HG03108 (cell line): Measurements from ENCODE around the gene ZNF560.

Source experiments
- ATAC-seq: cut with Tn5 transposase; IDR thresholded peaks from one replicate; pipeline ENCODE4 v1.9.1; 2021; ENCODE audit warnings: moderate library complexity; ENCODE audit not compliant: unreplicated experiment

The ZNF560 gene

DNA sequence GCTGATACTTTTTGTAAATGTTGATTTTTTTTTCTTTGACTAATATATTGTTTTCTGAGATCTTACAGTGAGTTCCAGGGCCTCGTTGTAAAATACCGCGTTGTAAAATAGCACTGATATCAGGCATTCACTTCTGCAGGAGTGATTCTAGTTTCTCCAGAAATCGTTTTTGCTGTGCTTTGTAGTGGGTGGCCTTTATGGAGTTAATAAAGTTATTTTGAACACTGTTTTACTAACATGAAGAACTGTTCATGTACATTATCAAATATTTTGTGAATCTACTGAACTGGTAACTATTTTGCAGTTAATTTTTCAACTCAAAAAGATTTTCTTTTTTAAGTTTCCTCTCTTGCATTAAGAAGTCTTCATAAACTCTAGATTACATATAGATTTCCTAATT, 62.1 kb downstream of the ZNF560 start:
- ATAC-seq, result no peak

DNA sequence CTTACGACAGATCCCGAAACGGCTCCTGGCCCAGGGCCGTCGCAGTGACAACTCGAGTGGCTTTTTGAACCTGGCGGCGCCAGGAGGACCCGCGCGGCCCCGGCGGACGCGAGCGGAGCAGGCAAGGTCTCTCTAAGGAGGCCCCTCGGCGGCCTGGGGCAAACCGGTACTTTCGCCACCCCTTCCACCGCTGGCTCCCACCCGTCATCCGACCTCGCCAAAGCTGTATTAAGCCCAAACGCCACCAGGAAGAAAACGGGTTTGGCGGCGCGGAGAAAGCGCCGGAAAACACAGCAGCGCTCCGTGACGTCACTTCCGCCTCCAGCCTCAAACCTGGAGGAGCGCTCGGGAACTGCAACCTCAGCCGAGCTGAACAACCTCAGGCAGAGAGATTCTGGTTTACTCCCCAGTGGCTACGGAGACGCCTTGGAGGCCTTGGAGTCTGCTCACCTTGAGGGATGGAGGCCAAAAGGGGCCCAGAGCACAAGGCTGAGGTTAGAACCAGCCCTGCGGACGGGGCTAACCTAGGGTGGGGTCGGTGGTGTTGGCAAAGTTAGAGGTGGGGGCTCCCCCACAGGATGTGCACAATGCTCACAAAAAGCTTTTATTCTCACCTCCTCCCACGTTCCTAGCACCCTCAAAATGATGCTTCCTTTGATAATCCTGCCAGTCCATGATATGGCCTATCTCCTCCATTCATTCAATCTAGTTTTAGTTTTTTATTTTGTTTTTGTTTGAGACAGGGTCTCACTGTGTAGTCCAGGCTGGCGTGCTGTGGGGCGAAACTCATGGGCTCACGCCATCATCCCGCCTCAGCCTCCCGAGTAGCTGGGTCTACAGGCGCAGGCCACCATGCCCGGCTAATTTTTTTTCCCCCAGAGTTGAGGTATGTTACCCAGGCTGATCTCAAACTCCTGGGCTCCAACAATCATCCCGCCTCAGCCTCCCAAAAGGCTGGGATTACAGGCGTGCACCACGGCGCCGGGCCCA, 62.8 kb downstream of the ZNF560 start, which contains the start of gene ZNF266:
Gene ZNF266 (minus strand): TSS at position 295 of the 990 bp plus-strand sequence. CDS start 15,484 bp downstream, outside the sequence.
- ATAC-seq, result peak; percentile 81

DNA sequence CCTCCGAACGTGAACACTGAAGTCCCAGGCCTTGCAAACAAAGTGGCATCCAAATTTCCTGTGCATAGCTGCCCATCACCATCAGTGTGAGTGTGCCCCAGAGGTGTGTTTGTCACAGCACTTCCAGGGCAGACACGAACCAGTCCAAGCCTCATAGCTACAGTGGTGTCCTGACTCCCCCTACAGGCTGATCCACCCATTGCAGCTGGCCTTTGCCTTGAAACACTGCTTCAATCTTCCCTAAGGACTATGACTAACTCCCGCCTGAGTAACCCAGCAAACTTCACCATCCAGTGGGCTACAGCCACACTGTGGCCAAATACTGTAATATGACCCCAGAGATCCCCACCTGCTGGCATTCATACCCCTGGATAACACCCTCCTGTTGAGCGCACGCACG, 66.9 kb downstream of the ZNF560 start:
- no peak for ATAC-seq

DNA sequence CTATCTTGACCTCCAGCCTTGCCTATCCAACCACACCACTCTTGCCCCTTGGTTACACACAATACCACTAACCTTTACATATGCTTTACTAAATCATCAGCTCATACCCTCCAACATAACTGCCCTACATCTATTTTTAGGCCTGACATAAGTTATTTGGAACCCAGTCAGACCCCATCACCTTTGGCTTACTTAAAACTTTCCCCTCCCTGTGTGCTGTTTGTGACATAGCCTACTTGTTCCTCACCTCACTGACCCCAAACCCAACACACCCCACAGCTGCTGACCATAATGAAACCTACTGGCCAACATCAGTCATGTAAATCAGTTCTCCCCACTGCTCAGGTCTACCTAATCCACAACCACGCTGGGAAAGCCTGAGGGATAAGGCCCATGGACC, 68.0 kb downstream of the ZNF560 start:
- ATAC-seq, result no peak

DNA sequence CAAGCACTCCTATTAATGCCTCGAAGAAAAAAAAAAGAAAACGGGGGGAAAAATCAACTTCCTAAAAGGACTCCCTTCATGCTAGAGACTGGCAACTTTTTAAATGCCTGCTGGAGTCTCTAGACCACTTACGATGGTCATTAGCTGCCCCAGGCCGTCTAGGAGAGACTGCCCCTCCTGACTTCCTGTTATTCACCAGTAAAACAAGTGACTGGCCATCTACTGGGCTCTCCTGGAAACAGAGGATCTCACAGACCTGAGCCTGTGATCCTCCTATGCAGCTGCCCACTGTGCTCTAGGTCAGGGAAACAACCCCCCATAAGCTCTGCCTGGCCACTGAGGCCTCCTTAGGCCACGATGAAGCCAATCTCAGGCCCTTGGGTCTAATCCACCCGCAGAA, 70.5 kb downstream of the ZNF560 start:
- ATAC-seq, result no peak
